ENCODE data around the gene PLXDC2. TPM values are rescaled to one million over a fixed set of nuclear protein-coding genes. Genes with fewer than 3 reads are reported as not detected.

The PLXDC2 gene
- total and polyA plus RNA-seq, 2 donors from 2014 or later, result 11.9 to 42.1 TPM

DNA sequence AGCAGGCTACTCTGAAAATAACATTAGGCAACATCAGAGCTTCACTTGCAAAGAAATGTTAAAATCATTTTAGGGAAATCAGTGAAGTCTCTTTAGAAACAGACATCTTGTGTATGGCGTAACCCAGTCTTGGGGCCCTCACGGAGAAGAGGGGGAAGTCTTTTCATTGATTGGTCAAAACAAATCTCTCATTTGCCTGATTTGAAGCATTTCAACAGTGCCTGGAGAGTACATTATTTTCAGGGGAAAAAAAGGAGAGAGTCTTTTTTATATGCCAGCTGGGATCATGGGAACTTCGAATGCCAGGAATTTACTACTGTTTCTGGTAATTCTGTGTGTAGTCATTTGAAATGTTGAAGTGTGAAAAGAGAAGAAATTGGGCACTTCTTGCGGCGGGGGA lies 471.4 kb downstream of the PLXDC2 start:
- no peaks in the 10 kb centered on the region for H3K36me3 ChIP-seq (ENCODE audit: control insufficient read depth in 2 of 3, insufficient read depth in 3 of 3, low read length in 3 of 3)
- intact Hi-C loops (cut with DNase I), result no loop called here
- no peaks in the 10 kb centered on the region for H3K9me3 ChIP-seq (ENCODE audit: control insufficient read depth in 2 of 3, insufficient read depth in 1 of 3, low read length in 3 of 3)
- H3K4me1 ChIP-seq (ENCODE audit: control insufficient read depth in 2 of 3, insufficient read depth in 2 of 3, low read depth in 1 of 3, low read length in 3 of 3), result no peaks in the 10 kb centered on the region
- TF ChIP-seq, protein P1, sequence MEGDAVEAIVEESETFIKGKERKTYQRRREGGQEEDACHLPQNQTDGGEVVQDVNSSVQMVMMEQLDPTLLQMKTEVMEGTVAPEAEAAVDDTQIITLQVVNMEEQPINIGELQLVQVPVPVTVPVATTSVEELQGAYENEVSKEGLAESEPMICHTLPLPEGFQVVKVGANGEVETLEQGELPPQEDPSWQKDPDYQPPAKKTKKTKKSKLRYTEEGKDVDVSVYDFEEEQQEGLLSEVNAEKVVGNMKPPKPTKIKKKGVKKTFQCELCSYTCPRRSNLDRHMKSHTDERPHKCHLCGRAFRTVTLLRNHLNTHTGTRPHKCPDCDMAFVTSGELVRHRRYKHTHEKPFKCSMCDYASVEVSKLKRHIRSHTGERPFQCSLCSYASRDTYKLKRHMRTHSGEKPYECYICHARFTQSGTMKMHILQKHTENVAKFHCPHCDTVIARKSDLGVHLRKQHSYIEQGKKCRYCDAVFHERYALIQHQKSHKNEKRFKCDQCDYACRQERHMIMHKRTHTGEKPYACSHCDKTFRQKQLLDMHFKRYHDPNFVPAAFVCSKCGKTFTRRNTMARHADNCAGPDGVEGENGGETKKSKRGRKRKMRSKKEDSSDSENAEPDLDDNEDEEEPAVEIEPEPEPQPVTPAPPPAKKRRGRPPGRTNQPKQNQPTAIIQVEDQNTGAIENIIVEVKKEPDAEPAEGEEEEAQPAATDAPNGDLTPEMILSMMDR (IDR thresholded peaks at IDR 0.05; ENCODE audit: borderline replicate concordance, extremely low read depth, insufficient read depth), result no peak
- no peaks in the 10 kb centered on the region for H3K27me3 ChIP-seq (ENCODE audit: control insufficient read depth, insufficient read depth, low read length)
- no peak overlapping the region for H3K9ac ChIP-seq (ENCODE audit: low read length in 3 of 3)
- H3K4me3 ChIP-seq (ENCODE audit: low read length in 3 of 3), result no peak overlapping the region
- no peak overlapping the region for H3K27ac ChIP-seq (ENCODE audit: low read depth in 2 of 2, low read length in 2 of 2)
- FAIRE-seq (no peak), DNase-seq (no peak)

DNA sequence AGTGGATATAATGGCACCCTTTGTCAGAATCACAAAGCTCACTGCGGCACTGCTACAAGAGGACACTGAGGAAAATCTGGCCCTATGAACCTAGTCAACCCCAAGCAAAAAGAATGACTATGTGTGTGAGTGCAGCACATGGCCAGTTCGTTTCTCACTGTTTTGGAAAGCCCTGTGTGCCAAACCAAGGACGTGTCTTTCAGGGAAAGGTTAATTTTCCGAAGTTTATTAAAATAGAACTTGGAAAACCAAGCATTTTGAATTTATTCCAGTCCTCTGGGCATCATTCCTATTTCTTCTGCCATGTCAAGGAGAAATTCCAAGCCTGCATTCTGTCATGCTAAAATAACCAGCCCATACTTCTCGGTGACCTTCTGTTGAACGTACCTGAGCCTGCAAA lies 471.8 kb downstream of the PLXDC2 start:
- no peak overlapping the region for H3K4me3 ChIP-seq (ENCODE audit: low read length in 3 of 3)
- TF ChIP-seq, protein P1 (IDR thresholded peaks at IDR 0.05; ENCODE audit: borderline replicate concordance, extremely low read depth, insufficient read depth), result no peak
- no peaks in the 10 kb centered on the region for H3K9me3 ChIP-seq (ENCODE audit: control insufficient read depth in 2 of 3, insufficient read depth in 1 of 3, low read length in 3 of 3)
- no peaks in the 10 kb centered on the region for H3K4me1 ChIP-seq (ENCODE audit: control insufficient read depth in 2 of 3, insufficient read depth in 2 of 3, low read depth in 1 of 3, low read length in 3 of 3)
- no peak overlapping the region for H3K9ac ChIP-seq (ENCODE audit: low read length in 3 of 3)
- H3K36me3 ChIP-seq (ENCODE audit: control insufficient read depth in 2 of 3, insufficient read depth in 3 of 3, low read length in 3 of 3), result no peaks in the 10 kb centered on the region
- no peaks in the 10 kb centered on the region for H3K27me3 ChIP-seq (ENCODE audit: control insufficient read depth, insufficient read depth, low read length)
- intact Hi-C loops (cut with DNase I), result no loop called here
- no peak for DNase-seq
- no peak for FAIRE-seq
- no peak overlapping the region for H3K27ac ChIP-seq (ENCODE audit: low read depth in 2 of 2, low read length in 2 of 2)

DNA sequence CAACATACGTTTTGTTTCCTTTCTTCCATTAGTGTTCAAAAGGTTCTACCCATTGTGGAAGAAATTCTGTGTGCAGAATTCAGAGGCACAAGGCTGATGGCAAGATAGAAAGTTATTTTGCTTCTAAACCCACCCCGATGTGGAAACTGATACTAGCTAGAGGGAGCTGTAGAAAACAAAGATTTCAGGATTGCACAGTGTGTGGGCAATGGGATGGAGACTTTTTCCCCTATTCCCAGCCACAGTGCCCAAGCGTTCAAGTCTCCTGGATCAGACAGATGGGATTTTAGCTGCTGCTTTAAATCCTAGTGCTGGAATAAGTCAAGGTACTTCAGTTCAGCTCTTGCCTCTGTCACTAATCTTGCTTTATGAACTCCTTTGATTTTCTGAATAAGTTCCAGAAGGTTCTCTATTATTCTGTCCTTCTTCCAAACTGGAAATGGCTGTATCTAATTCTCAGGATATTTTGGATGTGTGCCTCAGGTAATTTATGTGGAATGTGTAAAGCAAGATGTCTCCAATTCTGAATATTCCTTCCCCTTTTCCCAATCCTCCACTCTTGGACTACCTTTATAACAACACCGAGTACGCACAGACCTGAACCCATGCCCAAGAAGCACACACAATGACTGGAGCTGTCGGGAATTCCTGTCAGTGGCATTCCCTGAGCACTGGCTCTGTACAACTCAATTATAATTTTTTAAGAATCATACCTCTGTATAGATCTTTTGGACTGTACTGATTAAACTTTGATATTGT lies 473.0 kb downstream of the PLXDC2 start:
- no peak for DNase-seq
- no peaks in the 10 kb centered on the region for H3K27me3 ChIP-seq (ENCODE audit: control insufficient read depth, insufficient read depth, low read length)
- no peak overlapping the region for H3K9ac ChIP-seq (ENCODE audit: low read length in 3 of 3)
- H3K4me3 ChIP-seq (ENCODE audit: low read length in 3 of 3), result no peak overlapping the region
- H3K36me3 ChIP-seq (ENCODE audit: control insufficient read depth in 2 of 3, insufficient read depth in 3 of 3, low read length in 3 of 3), result no peaks in the 10 kb centered on the region
- H3K4me1 ChIP-seq (ENCODE audit: control insufficient read depth in 2 of 3, insufficient read depth in 2 of 3, low read depth in 1 of 3, low read length in 3 of 3), result no peaks in the 10 kb centered on the region
- FAIRE-seq, result no peak
- H3K9me3 ChIP-seq (ENCODE audit: control insufficient read depth in 2 of 3, insufficient read depth in 1 of 3, low read length in 3 of 3), result no peaks in the 10 kb centered on the region
- TF ChIP-seq, protein P1 (IDR thresholded peaks at IDR 0.05; ENCODE audit: borderline replicate concordance, extremely low read depth, insufficient read depth), result no peak
- intact Hi-C loops (cut with DNase I), result no loop called here
- H3K27ac ChIP-seq (ENCODE audit: low read depth in 2 of 2, low read length in 2 of 2), result no peak overlapping the region

All from kidney (tissue), 14 donors.